HepG2 (cell line): ENCODE measurements around the gene FIBP. TPM values are rescaled to one million over a fixed set of nuclear protein-coding genes. Genes with fewer than 3 reads are reported as not detected.
A peak's percentile ranks its signal among the peaks of the same experiment; 100 is the strongest.

ENCODE experiments used
- AGO2 ChIP-seq: fragments of 200-400 bp; formaldehyde crosslinking; optimal IDR thresholded peaks from 2 replicates; pipeline ENCODE3; 2017; ENCODE audit warnings: mild to moderate bottlenecking, low read depth, low read length, moderate library complexity
- KDM2A ChIP-seq: sonication (generic); formaldehyde crosslinking; IDR thresholded peaks from 2 replicates; pipeline ENCODE4 v1.4.0; 2020; ENCODE audit warnings: low read depth, missing genetic modification reagents, borderline replicate concordance
- ZNF737 ChIP-seq: sonication (generic); formaldehyde crosslinking; IDR thresholded peaks from 2 replicates; pipeline ENCODE4 v1.5.0; 2020; ENCODE audit warnings: missing genetic modification reagents, mild to moderate bottlenecking, borderline replicate concordance
- polyA plus RNA-seq, 8 experiments: library from polyadenylated mRNA; depleted of rRNA in 3 of 8; stranded (reverse) in 7 of 8; unstranded in 1 of 8; fragments of >200 nt; fragmentation: Illumina TruSeq in 4 of 8; extraction: Trizol in 4 of 8; gene quantifications; 2 replicates each; pipeline versions ENCODE4 v1.2.1 to v1.2.3, GENCODE V29; 2011 to 2016; ENCODE audit warnings: low read depth in 4 of 8, missing spikeins in 1 of 8, mixed read lengths in 1 of 8; ENCODE audit not compliant: insufficient read depth in 1 of 8
- total RNA-seq, 5 experiments: library from RNA; depleted of rRNA; stranded (reverse); fragments of >200 nt; fragmentation: Illumina TruSeq; extraction: Trizol; gene quantifications; 2 replicates each; pipeline ENCODE4 v1.2.3, GENCODE V29; 2016; ENCODE audit warnings: low read depth in 1 of 5
- TF ChIP-seq, protein P1 (sequence below): sonication (generic); formaldehyde crosslinking; IDR thresholded peaks from 2 replicates; pipeline ENCODE4 v1.4.0; 2020; ENCODE audit warnings: missing genetic modification reagents
- TF ChIP-seq, protein P2 (sequence below): sonication (generic); formaldehyde crosslinking; IDR thresholded peaks from 2 replicates; pipeline ENCODE4 v1.5.0; 2020; ENCODE audit warnings: mild to moderate bottlenecking, missing genetic modification reagents, borderline replicate concordance
- TF ChIP-seq, protein P3 (sequence below): sonication (generic); formaldehyde crosslinking; IDR thresholded peaks from 2 replicates; pipeline ENCODE4 v1.4.0; 2020; ENCODE audit warnings: missing genetic modification reagents
- TF ChIP-seq, protein P4 (sequence below): sonication (generic); formaldehyde crosslinking; IDR thresholded peaks from 2 replicates; pipeline ENCODE4 v1.8.0; 2023; ENCODE audit warnings: mild to moderate bottlenecking, missing genetic modification reagents

Gene FIBP
- total and polyA plus RNA-seq, 2 of the 13 experiments (the other 11 are each of a cell fraction or from before 2014, with no cell fraction given) = 42.9 to 62.1 TPM

DNA sequence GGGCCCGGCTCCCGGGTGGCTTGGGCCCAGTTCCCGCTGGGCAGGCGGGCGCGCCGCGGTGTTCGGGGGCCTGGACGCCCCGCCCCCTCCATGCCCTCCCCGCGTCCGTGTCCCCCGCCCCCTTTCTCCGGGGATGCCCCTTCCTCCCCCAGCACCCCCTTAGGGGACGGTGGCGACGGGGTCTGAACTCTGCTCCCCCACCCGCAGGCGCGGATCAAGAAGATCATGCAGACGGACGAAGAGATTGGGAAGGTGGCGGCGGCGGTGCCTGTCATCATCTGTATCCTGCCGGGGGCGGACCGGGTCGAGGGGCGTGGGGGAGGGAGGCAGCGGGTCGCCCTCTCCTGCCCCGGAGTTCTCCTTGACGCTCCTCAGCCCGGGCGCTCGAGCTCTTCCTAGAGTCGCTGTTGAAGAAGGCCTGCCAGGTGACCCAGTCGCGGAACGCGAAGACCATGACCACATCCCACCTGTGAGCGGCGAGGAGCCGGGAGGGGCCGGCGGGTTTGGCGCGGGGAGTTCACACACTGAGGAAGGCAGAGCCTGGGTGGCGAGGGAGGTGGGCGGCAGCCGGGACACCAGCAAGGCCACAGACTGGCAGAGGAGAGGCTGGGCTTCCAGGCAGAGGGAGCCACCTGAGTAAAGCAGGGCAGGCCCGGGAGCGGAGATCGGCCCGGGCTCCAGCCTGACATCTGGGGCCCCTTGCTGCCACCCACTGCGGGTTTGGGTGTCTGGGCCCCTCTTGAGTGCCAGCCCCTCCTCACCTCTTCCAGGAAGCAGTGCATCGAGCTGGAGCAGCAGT is 31.5 kb upstream of the FIBP start (continued):
- TF ChIP-seq, protein P1, sequence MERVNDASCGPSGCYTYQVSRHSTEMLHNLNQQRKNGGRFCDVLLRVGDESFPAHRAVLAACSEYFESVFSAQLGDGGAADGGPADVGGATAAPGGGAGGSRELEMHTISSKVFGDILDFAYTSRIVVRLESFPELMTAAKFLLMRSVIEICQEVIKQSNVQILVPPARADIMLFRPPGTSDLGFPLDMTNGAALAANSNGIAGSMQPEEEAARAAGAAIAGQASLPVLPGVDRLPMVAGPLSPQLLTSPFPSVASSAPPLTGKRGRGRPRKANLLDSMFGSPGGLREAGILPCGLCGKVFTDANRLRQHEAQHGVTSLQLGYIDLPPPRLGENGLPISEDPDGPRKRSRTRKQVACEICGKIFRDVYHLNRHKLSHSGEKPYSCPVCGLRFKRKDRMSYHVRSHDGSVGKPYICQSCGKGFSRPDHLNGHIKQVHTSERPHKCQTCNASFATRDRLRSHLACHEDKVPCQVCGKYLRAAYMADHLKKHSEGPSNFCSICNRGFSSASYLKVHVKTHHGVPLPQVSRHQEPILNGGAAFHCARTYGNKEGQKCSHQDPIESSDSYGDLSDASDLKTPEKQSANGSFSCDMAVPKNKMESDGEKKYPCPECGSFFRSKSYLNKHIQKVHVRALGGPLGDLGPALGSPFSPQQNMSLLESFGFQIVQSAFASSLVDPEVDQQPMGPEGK = 0 out of 2 replicates have a peak, but pooled peaks have one; percentile 22
- TF ChIP-seq, protein P2, sequence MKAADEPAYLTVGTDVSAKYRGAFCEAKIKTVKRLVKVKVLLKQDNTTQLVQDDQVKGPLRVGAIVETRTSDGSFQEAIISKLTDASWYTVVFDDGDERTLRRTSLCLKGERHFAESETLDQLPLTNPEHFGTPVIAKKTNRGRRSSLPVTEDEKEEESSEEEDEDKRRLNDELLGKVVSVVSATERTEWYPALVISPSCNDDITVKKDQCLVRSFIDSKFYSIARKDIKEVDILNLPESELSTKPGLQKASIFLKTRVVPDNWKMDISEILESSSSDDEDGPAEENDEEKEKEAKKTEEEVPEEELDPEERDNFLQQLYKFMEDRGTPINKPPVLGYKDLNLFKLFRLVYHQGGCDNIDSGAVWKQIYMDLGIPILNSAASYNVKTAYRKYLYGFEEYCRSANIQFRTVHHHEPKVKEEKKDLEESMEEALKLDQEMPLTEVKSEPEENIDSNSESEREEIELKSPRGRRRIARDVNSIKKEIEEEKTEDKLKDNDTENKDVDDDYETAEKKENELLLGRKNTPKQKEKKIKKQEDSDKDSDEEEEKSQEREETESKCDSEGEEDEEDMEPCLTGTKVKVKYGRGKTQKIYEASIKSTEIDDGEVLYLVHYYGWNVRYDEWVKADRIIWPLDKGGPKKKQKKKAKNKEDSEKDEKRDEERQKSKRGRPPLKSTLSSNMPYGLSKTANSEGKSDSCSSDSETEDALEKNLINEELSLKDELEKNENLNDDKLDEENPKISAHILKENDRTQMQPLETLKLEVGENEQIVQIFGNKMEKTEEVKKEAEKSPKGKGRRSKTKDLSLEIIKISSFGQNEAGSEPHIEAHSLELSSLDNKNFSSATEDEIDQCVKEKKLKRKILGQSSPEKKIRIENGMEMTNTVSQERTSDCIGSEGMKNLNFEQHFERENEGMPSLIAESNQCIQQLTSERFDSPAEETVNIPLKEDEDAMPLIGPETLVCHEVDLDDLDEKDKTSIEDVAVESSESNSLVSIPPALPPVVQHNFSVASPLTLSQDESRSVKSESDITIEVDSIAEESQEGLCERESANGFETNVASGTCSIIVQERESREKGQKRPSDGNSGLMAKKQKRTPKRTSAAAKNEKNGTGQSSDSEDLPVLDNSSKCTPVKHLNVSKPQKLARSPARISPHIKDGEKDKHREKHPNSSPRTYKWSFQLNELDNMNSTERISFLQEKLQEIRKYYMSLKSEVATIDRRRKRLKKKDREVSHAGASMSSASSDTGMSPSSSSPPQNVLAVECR = 0 out of 2 replicates have a peak, but pooled peaks have one; percentile 5
- TF ChIP-seq ZNF737 (CRISPR knock-in tag) (no peak), AGO2 (peak; percentile 45), KDM2A (CRISPR knock-in tag) (peak; percentile 35; the same call in 1 of the 2 replicates)
- TF ChIP-seq, protein P3, sequence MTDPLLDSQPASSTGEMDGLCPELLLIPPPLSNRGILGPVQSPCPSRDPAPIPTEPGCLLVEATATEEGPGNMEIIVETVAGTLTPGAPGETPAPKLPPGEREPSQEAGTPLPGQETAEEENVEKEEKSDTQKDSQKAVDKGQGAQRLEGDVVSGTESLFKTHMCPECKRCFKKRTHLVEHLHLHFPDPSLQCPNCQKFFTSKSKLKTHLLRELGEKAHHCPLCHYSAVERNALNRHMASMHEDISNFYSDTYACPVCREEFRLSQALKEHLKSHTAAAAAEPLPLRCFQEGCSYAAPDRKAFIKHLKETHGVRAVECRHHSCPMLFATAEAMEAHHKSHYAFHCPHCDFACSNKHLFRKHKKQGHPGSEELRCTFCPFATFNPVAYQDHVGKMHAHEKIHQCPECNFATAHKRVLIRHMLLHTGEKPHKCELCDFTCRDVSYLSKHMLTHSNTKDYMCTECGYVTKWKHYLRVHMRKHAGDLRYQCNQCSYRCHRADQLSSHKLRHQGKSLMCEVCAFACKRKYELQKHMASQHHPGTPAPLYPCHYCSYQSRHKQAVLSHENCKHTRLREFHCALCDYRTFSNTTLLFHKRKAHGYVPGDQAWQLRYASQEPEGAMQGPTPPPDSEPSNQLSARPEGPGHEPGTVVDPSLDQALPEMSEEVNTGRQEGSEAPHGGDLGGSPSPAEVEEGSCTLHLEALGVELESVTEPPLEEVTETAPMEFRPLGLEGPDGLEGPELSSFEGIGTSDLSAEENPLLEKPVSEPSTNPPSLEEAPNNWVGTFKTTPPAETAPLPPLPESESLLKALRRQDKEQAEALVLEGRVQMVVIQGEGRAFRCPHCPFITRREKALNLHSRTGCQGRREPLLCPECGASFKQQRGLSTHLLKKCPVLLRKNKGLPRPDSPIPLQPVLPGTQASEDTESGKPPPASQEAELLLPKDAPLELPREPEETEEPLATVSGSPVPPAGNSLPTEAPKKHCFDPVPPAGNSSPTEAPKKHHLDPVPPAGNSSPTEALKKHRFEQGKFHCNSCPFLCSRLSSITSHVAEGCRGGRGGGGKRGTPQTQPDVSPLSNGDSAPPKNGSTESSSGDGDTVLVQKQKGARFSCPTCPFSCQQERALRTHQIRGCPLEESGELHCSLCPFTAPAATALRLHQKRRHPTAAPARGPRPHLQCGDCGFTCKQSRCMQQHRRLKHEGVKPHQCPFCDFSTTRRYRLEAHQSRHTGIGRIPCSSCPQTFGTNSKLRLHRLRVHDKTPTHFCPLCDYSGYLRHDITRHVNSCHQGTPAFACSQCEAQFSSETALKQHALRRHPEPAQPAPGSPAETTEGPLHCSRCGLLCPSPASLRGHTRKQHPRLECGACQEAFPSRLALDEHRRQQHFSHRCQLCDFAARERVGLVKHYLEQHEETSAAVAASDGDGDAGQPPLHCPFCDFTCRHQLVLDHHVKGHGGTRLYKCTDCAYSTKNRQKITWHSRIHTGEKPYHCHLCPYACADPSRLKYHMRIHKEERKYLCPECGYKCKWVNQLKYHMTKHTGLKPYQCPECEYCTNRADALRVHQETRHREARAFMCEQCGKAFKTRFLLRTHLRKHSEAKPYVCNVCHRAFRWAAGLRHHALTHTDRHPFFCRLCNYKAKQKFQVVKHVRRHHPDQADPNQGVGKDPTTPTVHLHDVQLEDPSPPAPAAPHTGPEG = no peak
- TF ChIP-seq, protein P4, sequence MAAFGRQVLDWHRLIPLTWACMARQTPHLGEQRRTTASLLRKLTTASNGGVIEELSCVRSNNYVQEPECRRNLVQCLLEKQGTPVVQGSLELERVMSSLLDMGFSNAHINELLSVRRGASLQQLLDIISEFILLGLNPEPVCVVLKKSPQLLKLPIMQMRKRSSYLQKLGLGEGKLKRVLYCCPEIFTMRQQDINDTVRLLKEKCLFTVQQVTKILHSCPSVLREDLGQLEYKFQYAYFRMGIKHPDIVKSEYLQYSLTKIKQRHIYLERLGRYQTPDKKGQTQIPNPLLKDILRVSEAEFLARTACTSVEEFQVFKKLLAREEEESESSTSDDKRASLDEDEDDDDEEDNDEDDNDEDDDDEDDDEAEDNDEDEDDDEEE = no peak
